GM12875 (cell line): Measurements from ENCODE around the gene RXRA.

Source experiments
- H3K4me3 ChIP-seq: one replicate; pipeline ENCODE4 v1.5.1; 2011; ENCODE audit warnings: low read depth, low read length, control low read depth
- CTCF ChIP-seq: IDR thresholded peaks from 2 replicates; pipeline ENCODE4 v1.5.1; 2011; ENCODE audit warnings: low read depth, mild to moderate bottlenecking, control low read depth, inconsistent platforms, low read length, moderate library complexity, borderline replicate concordance; ENCODE audit not compliant: insufficient read depth

RXRA gene

DNA sequence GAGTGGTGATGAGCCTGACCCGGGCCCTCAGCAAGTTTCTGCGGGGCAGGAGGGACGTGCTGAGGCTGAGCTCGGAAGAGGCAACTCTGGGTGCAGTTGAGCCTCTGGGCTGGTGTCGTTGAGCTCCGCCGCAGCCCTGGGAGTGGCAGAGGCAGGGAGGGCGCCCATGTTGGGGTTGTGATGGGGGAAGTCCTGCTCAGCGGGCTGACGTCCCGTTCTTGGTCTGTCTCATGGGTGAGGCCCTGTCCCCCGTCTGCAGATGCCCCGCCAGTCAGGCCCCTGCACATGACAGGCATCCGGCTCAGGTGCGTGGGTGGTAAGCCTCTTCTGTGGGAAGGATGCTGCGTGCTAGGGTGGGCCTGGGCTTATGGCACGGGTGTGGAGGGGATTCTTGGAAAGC is 64.3 kb downstream of the RXRA start:
- TF ChIP-seq CTCF = no peak
- peak overlapping the region; percentile 82 for H3K4me3 ChIP-seq

GRCh38 chr9:134390947-134391318 is 64.7 kb downstream of the RXRA start:
- no peak for TF ChIP-seq CTCF
- H3K4me3 ChIP-seq = peak overlapping the region; percentile 82

DNA sequence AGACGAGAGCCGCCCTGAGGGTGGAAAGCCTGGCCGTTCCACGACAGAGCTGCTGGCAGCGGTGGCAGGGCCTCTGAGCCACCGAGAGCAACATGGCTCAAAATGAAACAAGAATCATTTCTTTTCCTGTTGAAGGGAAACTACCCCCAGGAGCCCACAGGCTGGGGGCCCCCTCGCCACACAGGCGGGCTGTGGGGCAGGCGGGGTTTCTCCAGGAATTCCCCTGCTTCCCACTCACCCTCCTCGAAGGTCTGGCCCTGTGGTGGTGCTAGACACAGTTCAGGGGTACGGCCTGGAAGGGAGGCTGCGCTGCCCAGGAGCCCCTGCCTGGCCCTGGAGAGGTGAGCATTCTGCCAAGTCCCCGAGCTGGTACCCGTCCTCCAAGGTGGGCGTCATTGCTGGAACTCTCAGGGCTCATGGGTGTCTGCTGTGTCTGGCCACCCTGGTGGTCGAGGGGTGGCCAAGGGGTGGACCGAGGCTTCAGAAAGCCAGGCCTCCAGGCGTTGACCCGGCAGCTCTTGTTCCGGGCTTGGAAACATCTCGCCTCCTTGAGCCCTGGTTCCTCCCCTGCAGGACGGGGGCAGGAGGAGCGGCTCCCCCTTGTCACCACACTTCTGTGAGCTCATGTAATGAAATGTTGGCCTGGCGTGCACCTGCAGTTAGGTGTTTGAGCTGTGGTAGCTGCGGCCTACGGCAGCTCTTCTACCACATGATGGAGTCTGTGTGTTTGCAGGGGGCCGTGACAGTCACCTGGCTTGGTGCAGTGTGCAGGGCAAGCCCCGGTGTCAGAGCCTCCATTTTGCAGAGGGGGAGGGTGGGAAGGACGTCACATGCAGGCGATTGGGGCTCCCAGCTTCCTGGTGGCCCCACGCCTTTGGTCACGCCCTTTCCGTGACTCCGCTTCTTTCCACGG is 65.3 kb downstream of the RXRA start:
- H3K4me3 ChIP-seq = peak overlapping the region; percentile 82
- TF ChIP-seq CTCF = no peak

- TF ChIP-seq CTCF = no peak
- peak overlapping the region; percentile 82 for H3K4me3 ChIP-seq
These were observed 66.6 kb downstream of the RXRA start for GRCh38 chr9:134392900-134393299.

- no peak for TF ChIP-seq CTCF
- peak overlapping the region; percentile 82 for H3K4me3 ChIP-seq
These were observed 67.5 kb downstream of the RXRA start for GRCh38 chr9:134393582-134394280.

DNA sequence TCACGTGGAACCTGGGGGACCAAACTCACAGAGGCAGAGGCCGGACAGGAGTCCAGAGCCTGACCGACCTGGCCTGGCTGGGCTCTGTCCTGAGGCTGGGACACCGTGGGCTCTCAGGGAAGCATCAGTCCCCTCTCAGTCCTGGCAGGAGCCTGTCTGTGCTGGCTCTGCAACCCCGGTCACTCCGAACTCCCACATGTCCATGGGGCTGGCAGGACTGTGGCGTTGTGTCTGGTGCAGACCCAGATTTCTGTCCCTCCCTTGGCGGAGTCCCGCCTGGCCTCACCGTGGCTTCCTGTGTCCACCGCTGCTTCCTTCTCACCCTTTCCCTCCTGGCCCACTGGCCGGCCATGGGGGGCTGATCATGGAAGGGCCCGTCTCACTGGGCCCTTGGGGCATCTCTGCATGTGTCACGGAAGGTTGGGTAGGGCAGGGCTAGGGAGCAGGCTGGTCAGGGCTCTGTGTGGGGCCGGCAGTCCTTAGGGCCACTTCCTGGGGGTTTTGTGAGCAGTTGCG is 68.8 kb downstream of the RXRA start:
- H3K4me3 ChIP-seq = peak overlapping the region; percentile 53
- TF ChIP-seq CTCF = no peak

GRCh38 chr9:134395737-134396257 is 69.5 kb downstream of the RXRA start:
- TF ChIP-seq CTCF = no peak
- H3K4me3 ChIP-seq = peak overlapping the region; percentile 53
